Liver (tissue), 3 donors: ENCODE data around the gene DPYSL4.

ENCODE experiments used
- CTCF ChIP-seq: fragments of 150-350 bp; IDR thresholded peaks from 2 replicates; pipeline ENCODE4 v1.5.1; 2017; ENCODE audit warnings: improper control_type of control experiment, low read depth, low read length; ENCODE audit not compliant: missing input control
- NR2F2 ChIP-seq: IDR thresholded peaks from 2 replicates; pipeline ENCODE4 v1.6.1; 2016; ENCODE audit warnings: antibody characterized with exemption
- RXRA ChIP-seq, 2 donors: IDR thresholded peaks; 2 replicates each; pipeline ENCODE4 v1.6.1; 2017 to 2018; ENCODE audit warnings: antibody characterized with exemption in 2 of 2, mild to moderate bottlenecking in 1 of 2
- SP1 ChIP-seq: IDR thresholded peaks from 2 replicates; pipeline ENCODE4 v1.6.1; 2018; ENCODE audit warnings: antibody characterized with exemption, mild to moderate bottlenecking
- TAF1 ChIP-seq: conservative IDR thresholded peaks from 2 replicates; pipeline ENCODE4 v1.6.1; 2016; ENCODE audit warnings: antibody characterized with exemption, mild to moderate bottlenecking
- TF ChIP-seq, protein P1 (sequence below): IDR thresholded peaks from 2 replicates; pipeline ENCODE4 v1.6.1; 2016; ENCODE audit warnings: antibody characterized with exemption, mild to moderate bottlenecking
- TF ChIP-seq, protein P2 (sequence below): IDR thresholded peaks from 2 replicates; pipeline ENCODE4 v1.6.1; 2016; ENCODE audit warnings: antibody characterized with exemption
- donor health status: healthy.
- donor health status: healthy.

DNA sequence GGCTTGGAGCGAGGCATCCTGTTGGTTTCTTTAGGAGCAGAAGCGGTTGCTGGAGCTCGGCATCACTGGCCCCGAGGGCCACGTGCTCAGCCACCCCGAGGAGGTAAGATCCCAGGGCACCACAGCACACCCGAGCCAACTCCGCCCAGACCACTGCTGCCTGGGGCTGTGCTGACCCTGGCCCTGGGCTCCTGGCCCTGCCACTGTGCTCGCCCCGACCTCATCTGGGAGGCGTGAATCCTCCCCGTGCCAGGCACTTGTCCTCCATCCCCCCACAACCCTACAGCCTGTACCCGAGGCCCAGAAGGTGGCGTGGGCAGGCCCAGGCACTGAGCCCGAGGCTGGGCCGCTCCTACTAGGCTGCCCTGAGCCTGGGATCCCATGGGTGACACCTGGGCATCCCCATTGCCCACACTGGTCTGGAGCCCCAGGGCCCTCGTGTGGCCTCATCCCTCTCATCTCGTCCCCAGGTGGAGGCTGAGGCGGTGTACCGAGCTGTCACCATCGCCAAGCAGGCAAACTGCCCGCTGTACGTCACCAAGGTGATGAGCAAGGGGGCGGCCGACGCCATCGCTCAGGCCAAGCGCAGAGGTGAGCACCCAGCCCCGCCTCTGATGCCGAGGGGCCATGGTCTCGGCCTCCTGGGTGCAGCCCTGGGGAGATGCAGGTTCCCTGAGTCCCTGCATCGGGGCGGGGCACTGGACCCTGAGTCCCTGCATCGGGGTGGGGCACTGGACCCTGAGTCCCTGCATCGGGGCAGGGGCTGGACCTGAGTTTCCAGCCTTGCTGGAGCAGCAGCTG lies 11.8 kb downstream of the DPYSL4 start:
- no peak for TF ChIP-seq SP1
- TF ChIP-seq CTCF, result no peak
- no peak for TF ChIP-seq RXRA (IDR thresholded peaks at IDR 0.05)
- TF ChIP-seq, protein P1, sequence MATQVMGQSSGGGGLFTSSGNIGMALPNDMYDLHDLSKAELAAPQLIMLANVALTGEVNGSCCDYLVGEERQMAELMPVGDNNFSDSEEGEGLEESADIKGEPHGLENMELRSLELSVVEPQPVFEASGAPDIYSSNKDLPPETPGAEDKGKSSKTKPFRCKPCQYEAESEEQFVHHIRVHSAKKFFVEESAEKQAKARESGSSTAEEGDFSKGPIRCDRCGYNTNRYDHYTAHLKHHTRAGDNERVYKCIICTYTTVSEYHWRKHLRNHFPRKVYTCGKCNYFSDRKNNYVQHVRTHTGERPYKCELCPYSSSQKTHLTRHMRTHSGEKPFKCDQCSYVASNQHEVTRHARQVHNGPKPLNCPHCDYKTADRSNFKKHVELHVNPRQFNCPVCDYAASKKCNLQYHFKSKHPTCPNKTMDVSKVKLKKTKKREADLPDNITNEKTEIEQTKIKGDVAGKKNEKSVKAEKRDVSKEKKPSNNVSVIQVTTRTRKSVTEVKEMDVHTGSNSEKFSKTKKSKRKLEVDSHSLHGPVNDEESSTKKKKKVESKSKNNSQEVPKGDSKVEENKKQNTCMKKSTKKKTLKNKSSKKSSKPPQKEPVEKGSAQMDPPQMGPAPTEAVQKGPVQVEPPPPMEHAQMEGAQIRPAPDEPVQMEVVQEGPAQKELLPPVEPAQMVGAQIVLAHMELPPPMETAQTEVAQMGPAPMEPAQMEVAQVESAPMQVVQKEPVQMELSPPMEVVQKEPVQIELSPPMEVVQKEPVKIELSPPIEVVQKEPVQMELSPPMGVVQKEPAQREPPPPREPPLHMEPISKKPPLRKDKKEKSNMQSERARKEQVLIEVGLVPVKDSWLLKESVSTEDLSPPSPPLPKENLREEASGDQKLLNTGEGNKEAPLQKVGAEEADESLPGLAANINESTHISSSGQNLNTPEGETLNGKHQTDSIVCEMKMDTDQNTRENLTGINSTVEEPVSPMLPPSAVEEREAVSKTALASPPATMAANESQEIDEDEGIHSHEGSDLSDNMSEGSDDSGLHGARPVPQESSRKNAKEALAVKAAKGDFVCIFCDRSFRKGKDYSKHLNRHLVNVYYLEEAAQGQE, result no peak
- TF ChIP-seq, protein P2, sequence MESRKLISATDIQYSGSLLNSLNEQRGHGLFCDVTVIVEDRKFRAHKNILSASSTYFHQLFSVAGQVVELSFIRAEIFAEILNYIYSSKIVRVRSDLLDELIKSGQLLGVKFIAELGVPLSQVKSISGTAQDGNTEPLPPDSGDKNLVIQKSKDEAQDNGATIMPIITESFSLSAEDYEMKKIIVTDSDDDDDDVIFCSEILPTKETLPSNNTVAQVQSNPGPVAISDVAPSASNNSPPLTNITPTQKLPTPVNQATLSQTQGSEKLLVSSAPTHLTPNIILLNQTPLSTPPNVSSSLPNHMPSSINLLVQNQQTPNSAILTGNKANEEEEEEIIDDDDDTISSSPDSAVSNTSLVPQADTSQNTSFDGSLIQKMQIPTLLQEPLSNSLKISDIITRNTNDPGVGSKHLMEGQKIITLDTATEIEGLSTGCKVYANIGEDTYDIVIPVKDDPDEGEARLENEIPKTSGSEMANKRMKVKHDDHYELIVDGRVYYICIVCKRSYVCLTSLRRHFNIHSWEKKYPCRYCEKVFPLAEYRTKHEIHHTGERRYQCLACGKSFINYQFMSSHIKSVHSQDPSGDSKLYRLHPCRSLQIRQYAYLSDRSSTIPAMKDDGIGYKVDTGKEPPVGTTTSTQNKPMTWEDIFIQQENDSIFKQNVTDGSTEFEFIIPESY, result no peak
- TF ChIP-seq NR2F2, result no peak
- no peak for TF ChIP-seq TAF1
